CD8-positive, alpha-beta memory T cell (primary cell): Measurements from ENCODE around the gene TRPM4. TPM values are rescaled to one million over a fixed set of nuclear protein-coding genes. Genes with fewer than 3 reads are reported as not detected.
"Not testable (repeated sequence)": the region's sequence is repeated elsewhere in the genome, so short reads cannot be mapped to it uniquely, and the experiment has no call there.

Experiments
- CTCF ChIA-PET: fragments of 350-600 bp; sonication (Branson Sonifier 250); formaldehyde crosslinking; loops from one replicate; lab custom pipeline; 2021; ENCODE audit warnings: antibody characterized with exemption; lab: Charles Lee
- POLR2A ChIA-PET: fragments of 350-600 bp; sonication (Branson Sonifier 250); formaldehyde crosslinking; loops from one replicate; lab custom pipeline; 2021; ENCODE audit warnings: antibody characterized with exemption; lab: Charles Lee
- DNase-seq, 5 donors: peaks; one replicate each; pipeline versions ENCODE4 v3.0.0 to v3.0.0-alpha.2; 2020 to 2022; ENCODE audit warnings: mixed read lengths in 1 of 5
- H3K27ac ChIP-seq: one replicate; pipeline ENCODE4 v1.7.0; 2013; ENCODE audit warnings: low read depth, mild to moderate bottlenecking, low read length, moderate library complexity
- H3K27me3 ChIP-seq: 2 replicates; pipeline ENCODE4 v1.7.0; 2013; ENCODE audit warnings: low read length, mild to moderate bottlenecking; ENCODE audit not compliant: insufficient read depth, poor library complexity, severe bottlenecking
- H3K36me3 ChIP-seq: 2 replicates; pipeline ENCODE4 v1.7.0; 2013; ENCODE audit warnings: mild to moderate bottlenecking, low read length, moderate library complexity; ENCODE audit not compliant: insufficient read depth
- H3K4me1 ChIP-seq: 2 replicates; pipeline ENCODE4 v1.7.0; 2013; ENCODE audit warnings: mild to moderate bottlenecking, low read length, moderate library complexity; ENCODE audit not compliant: insufficient read depth
- H3K4me3 ChIP-seq: 2 replicates; pipeline ENCODE4 v1.7.0; 2013; ENCODE audit warnings: mild to moderate bottlenecking, low read length
- H3K9me3 ChIP-seq: 2 replicates; pipeline ENCODE4 v1.7.0; 2013; ENCODE audit warnings: mild to moderate bottlenecking, low read length
- H3K27ac Mint-ChIP-seq, 8 donors: one replicate each; pipeline ENCODE4 v1.8.0; 2020 to 2021; ENCODE audit warnings: mixed read lengths in 8 of 8, mild to moderate bottlenecking in 6 of 8, inconsistent platforms in 3 of 8, moderate library complexity in 3 of 8
- H3K27me3 Mint-ChIP-seq, 2 donors: one replicate each; pipeline ENCODE4 v1.8.0; 2020 to 2021; ENCODE audit warnings: mixed read lengths in 2 of 2, mild to moderate bottlenecking in 1 of 2, moderate library complexity in 1 of 2
- H3K36me3 Mint-ChIP-seq, 3 donors: one replicate each; pipeline ENCODE4 v1.8.0; 2020 to 2021; ENCODE audit warnings: mixed read lengths in 3 of 3, inconsistent platforms in 1 of 3, mild to moderate bottlenecking in 1 of 3
- H3K4me1 Mint-ChIP-seq, 3 donors: one replicate each; pipeline ENCODE4 v1.8.0; 2020 to 2021; ENCODE audit warnings: mixed read lengths in 3 of 3, inconsistent platforms in 1 of 3, mild to moderate bottlenecking in 1 of 3
- H3K4me3 Mint-ChIP-seq, 7 donors: one replicate each; pipeline ENCODE4 v1.8.0; 2020 to 2021; ENCODE audit warnings: mixed read lengths in 7 of 7, mild to moderate bottlenecking in 6 of 7, moderate library complexity in 4 of 7, inconsistent platforms in 2 of 7
- H3K9me3 Mint-ChIP-seq, 5 donors: one replicate each; pipeline ENCODE4 v1.8.0; 2020 to 2022; ENCODE audit warnings: mixed read lengths in 5 of 5, mild to moderate bottlenecking in 3 of 5, moderate library complexity in 2 of 5, inconsistent platforms in 1 of 5
- polyA plus RNA-seq: library from polyadenylated mRNA; unstranded; fragments of 300-500 nt; fragmentation: Illumina TruSeq; gene quantifications from one replicate; pipeline ENCODE4 v1.2.3, GENCODE V29; 2021
- total RNA-seq, 2 experiments: library from RNA; stranded (reverse); gene quantifications; one replicate each; pipeline ENCODE4 v1.2.3, GENCODE V29; 2021

Gene TRPM4
- total and polyA plus RNA-seq, 3 experiments from 2014 or later = not detected

- peaks cover 6% of the 10 kb centered on the region for H3K27me3 ChIP-seq
- peaks cover 12 to 27% of the 10 kb centered on the region in 2 donors for H3K27me3 Mint-ChIP-seq
- ChIA-PET POLR2A (no interaction called here), CTCF (no interaction called here)
- H3K9me3 Mint-ChIP-seq = no peaks in the 10 kb centered on the region
- no peaks in the 10 kb centered on the region for H3K36me3 ChIP-seq
- H3K4me1 ChIP-seq = peaks cover 6% of the 10 kb centered on the region
- H3K4me3 Mint-ChIP-seq = no peak overlapping the region
- no peak overlapping the region for H3K27ac ChIP-seq
- DNase-seq = no peak
- no peak overlapping the region for H3K27ac Mint-ChIP-seq
- peaks cover 12 to 16% (median 14%) of the 10 kb centered on the region in 3 donors for H3K4me1 Mint-ChIP-seq
- H3K9me3 ChIP-seq = no peaks in the 10 kb centered on the region
- H3K36me3 Mint-ChIP-seq = peaks cover 0 to 3% (median 3%) of the 10 kb centered on the region in 3 donors
- H3K4me3 ChIP-seq = no peak overlapping the region
Measured at GRCh38 chr19:49140951-49141350, 16.6 kb upstream of the TRPM4 start.

- ChIA-PET POLR2A (no interaction called here), CTCF (no interaction called here)
- Histone ChIP-seq H3K27me3 (peaks cover 10% of the 10 kb centered on the region), H3K36me3 (no peaks in the 10 kb centered on the region), H3K9me3 (no peaks in the 10 kb centered on the region), H3K4me3 (no peak overlapping the region), H3K4me1 (peaks cover 10% of the 10 kb centered on the region), H3K27ac (no peak overlapping the region)
- Mint-ChIP-seq H3K27me3 (peaks cover 14 to 29% of the 10 kb centered on the region in 2 donors), H3K9me3 (no peaks in the 10 kb centered on the region), H3K36me3 (peaks cover 0 to 3% (median 3%) of the 10 kb centered on the region in 3 donors), H3K4me1 (peaks cover 16 to 18% (median 16%) of the 10 kb centered on the region in 3 donors), H3K27ac (no peak overlapping the region), H3K4me3 (no peak overlapping the region)
- no peak for DNase-seq
Measured at GRCh38 chr19:49141352-49141751, 16.2 kb upstream of the TRPM4 start.

DNA sequence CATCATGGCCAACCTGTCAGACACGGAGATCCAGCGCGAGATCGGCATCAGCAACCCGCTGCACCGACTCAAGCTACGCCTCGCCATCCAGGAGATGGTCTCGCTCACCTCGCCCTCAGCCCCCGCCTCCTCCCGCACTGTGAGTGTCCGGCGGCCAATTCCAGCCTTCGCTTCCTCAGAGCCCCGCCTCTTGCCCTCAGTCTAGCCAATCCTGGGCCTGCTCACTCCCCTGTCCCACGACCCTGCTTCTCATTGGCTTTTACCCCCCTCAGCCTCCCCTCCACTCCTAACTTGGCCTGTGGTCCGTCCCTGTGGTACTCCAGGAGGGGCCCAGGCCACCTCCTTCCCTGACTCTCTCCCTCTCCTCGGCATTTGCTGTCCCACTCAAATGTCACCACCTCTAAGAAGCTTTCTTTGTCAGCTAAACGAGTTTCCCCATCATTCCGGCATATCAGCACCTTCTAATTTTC lies 14.7 kb upstream of the TRPM4 start:
- peak in 4 of 5 donors; percentile 19 to 60 (median 30) for DNase-seq
- no peak overlapping the region for H3K4me3 ChIP-seq
- no peaks in the 10 kb centered on the region for H3K36me3 ChIP-seq
- H3K4me1 ChIP-seq = peaks cover 10% of the 10 kb centered on the region
- ChIA-PET CTCF (interaction anchor here (5.1 kb wide), 1 partner anchor 45 kb away, joined by 39 read pairs; no protein-coding TSS in a partner anchor), POLR2A (no interaction called here)
- Mint-ChIP-seq H3K9me3 (no peaks in the 10 kb centered on the region), H3K36me3 (no peaks in the 10 kb centered on the region), H3K27me3 (peaks cover 20 to 33% of the 10 kb centered on the region in 2 donors), H3K4me1 (peaks cover 16 to 18% (median 16%) of the 10 kb centered on the region in 3 donors), H3K27ac (peak overlapping the region in 2 of 8 donors; percentile 8 to 43), H3K4me3 (peak overlapping the region in 6 of 7 donors; percentile 6 to 78 (median 62))
- H3K9me3 ChIP-seq = no peaks in the 10 kb centered on the region
- H3K27ac ChIP-seq = no peak overlapping the region
- H3K27me3 ChIP-seq = peaks cover 10% of the 10 kb centered on the region

GRCh38 chr19:49145573-49146407 lies 11.8 kb upstream of the TRPM4 start:
- CTCF ChIA-PET = interaction anchor here (0.6 to 5.1 kb wide), 14 partner anchors 10 to 152 kb away, joined by 3 to 39 read pairs (median 4); partner anchors contain the start of genes LIN7B and RUVBL2
- Histone ChIP-seq H3K36me3 (no peaks in the 10 kb centered on the region), H3K4me1 (peaks cover 32% of the 10 kb centered on the region), H3K27me3 (peaks cover 33% of the 10 kb centered on the region), H3K9me3 (no peaks in the 10 kb centered on the region), H3K4me3 (no peak overlapping the region), H3K27ac (no peak overlapping the region)
- Mint-ChIP-seq H3K27ac (no peak overlapping the region), H3K36me3 (no peaks in the 10 kb centered on the region), H3K27me3 (peaks cover 34 to 58% of the 10 kb centered on the region in 2 donors), H3K4me1 (peaks cover 30 to 39% (median 32%) of the 10 kb centered on the region in 3 donors), H3K9me3 (no peaks in the 10 kb centered on the region), H3K4me3 (peak overlapping the region in 2 of 7 donors; percentile 13 to 82)
- POLR2A ChIA-PET = interaction anchor here (0.8 kb wide), 1 partner anchor 190 kb away, joined by 4 read pairs; no protein-coding TSS in a partner anchor
- peak; percentile 57 to 81 (median 72) for DNase-seq

DNA sequence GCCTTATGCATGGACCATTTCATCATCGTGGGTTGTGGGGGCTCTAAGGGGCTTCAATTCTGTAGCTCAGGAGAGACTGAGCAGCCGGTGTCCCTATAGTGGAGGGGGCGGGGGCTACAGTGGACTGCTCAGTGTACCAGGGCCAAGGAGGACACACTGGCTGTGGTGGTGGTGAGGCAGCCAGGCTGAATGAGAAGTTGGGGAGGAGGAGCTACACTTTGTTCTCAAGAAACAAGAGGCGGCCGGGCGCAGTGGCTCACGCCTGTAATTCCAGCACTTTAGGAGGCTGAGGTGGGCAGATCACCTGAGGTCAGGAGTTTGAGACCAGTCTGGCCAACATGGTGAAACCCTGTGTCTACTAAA lies 11.2 kb upstream of the TRPM4 start:
- not testable (repeated sequence) for DNase-seq, H3K9me3 ChIP-seq, H3K27ac Mint-ChIP-seq, H3K36me3 ChIP-seq, H3K27ac ChIP-seq, H3K4me3 ChIP-seq, H3K9me3 Mint-ChIP-seq, H3K36me3 Mint-ChIP-seq
- ChIA-PET POLR2A (interaction anchor here (0.8 kb wide), 1 partner anchor 191 kb away, joined by 4 read pairs; no protein-coding TSS in a partner anchor), CTCF (interaction anchor here (1.2 to 5.1 kb wide), 8 partner anchors 13 to 153 kb away, joined by 3 to 39 read pairs (median 6); partner anchors contain the start of gene RUVBL2)
- peaks cover 38% of the 10 kb centered on the region for H3K4me1 ChIP-seq
- Mint-ChIP-seq H3K27me3 (peaks cover 37 to 61% of the 10 kb centered on the region in 2 donors), H3K4me3 (peak overlapping the region in 1 of 7 donors; percentile 82), H3K4me1 (peaks cover 34 to 43% (median 36%) of the 10 kb centered on the region in 3 donors)
- H3K27me3 ChIP-seq = peaks cover 38% of the 10 kb centered on the region

DNA sequence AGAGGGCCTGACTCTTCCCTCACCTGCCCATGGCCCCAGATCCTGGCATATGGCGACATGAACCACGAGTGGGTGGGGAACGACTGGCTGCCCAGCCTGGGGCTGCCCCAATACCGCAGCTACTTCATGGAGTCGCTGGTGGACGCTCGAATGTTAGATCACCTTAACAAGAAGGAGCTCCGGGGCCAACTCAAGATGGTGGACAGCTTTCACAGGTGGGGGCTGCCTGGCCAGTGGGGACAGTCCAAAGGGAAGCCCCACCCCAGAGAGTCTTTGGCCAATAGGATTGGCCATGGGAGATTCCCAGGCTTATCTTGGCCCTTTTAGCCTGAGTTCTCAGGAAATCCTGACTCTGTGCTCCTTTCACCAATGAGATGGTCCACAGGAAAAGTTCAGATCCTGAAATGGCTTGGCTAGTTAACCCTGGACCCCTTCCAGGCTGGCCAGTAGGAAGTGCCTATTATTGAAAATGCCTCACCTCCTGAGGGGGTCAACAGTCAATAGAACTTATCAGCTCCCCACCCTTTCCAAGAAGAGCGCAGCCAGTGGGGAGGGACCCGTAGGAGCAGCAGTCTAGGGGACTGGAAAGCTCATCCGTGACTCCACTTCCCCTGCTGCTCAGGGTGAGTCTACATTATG lies 9.4 kb upstream of the TRPM4 start:
- H3K27me3 ChIP-seq = peaks cover 46% of the 10 kb centered on the region
- Mint-ChIP-seq H3K27ac (peak overlapping the region in 1 of 8 donors; percentile 67), H3K4me3 (peak overlapping the region in 5 of 7 donors; percentile 61 to 83 (median 68)), H3K27me3 (peaks cover 47 to 68% of the 10 kb centered on the region in 2 donors), H3K9me3 (peaks cover 0 to 2% (median 0%) of the 10 kb centered on the region in 5 donors), H3K4me1 (peaks cover 31 to 40% (median 31%) of the 10 kb centered on the region in 3 donors), H3K36me3 (no peaks in the 10 kb centered on the region)
- H3K36me3 ChIP-seq = no peaks in the 10 kb centered on the region
- DNase-seq = no peak
- H3K27ac ChIP-seq = peak overlapping the region; percentile 31
- CTCF ChIA-PET = interaction anchor here (0.7 to 1.7 kb wide), 4 partner anchors 17 to 51 kb away, joined by 3 to 6 read pairs (median 4); partner anchors contain the start of gene LIN7B
- peaks cover 43% of the 10 kb centered on the region for H3K4me1 ChIP-seq
- POLR2A ChIA-PET = no interaction called here
- H3K9me3 ChIP-seq = no peaks in the 10 kb centered on the region
- H3K4me3 ChIP-seq = peak overlapping the region; percentile 28

DNA sequence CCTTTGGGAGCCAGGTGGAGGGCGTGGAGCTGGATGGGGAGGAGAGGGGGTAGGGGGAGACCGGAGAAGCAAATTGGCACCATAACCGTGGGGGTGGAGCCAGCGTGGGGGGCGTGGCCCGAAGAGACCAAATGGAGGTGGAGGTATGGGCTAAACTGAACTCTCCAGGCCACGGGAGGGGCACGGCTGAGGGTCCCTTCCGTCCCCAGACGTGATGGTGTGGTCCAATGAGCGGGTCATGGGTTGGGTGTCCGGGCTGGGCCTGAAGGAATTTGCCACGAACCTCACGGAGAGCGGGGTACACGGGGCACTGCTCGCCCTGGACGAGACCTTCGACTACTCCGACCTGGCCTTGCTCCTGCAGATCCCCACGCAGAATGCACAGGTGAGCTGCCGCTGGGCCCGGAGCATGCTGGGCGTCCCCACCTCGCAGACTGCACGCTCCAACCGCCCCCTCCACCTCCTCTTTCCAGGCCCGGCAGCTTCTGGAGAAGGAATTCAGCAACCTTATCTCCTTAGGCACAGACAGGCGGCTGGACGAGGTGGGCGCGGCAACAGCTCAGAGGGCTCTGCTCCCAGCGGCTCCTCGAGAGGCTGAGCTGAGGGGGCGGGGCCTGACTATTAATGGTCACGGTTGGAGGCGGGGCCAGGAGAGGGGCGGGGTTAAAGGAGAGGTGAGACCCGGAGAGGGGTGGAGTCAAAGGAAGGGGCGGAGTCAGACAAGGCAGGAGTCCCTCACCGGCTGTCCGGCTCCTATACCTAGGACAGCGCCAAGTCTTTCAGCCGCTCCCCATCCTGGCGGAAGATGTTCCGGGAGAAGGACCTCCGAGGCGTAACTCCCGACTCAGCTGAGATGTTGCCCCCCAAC lies 8.6 kb upstream of the TRPM4 start:
- POLR2A ChIA-PET = no interaction called here
- H3K27ac Mint-ChIP-seq = peak overlapping the region in 1 of 8 donors; percentile 47
- no peaks in the 10 kb centered on the region for H3K36me3 Mint-ChIP-seq
- H3K4me3 ChIP-seq = peak overlapping the region; percentile 50
- H3K36me3 ChIP-seq = no peaks in the 10 kb centered on the region
- H3K27ac ChIP-seq = peak overlapping the region; percentile 31
- CTCF ChIA-PET = interaction anchor here (1.1 to 3.0 kb wide), 4 partner anchors 18 to 51 kb away, joined by 3 to 9 read pairs (median 4); partner anchors contain the start of gene LIN7B
- DNase-seq = peak; percentile 66 to 84 (median 76)
- H3K27me3 Mint-ChIP-seq = peaks cover 47 to 72% of the 10 kb centered on the region in 2 donors
- H3K4me3 Mint-ChIP-seq = peak overlapping the region; percentile 36 to 92 (median 80)
- H3K9me3 ChIP-seq = no peaks in the 10 kb centered on the region
- H3K4me1 ChIP-seq = peaks cover 43% of the 10 kb centered on the region
- H3K9me3 Mint-ChIP-seq = peaks cover 0 to 2% (median 0%) of the 10 kb centered on the region in 5 donors
- H3K27me3 ChIP-seq = peaks cover 46% of the 10 kb centered on the region
- peaks cover 30 to 39% (median 31%) of the 10 kb centered on the region in 3 donors for H3K4me1 Mint-ChIP-seq
